ENCODE data around the gene COX6B2.

COX6B2 gene

DNA sequence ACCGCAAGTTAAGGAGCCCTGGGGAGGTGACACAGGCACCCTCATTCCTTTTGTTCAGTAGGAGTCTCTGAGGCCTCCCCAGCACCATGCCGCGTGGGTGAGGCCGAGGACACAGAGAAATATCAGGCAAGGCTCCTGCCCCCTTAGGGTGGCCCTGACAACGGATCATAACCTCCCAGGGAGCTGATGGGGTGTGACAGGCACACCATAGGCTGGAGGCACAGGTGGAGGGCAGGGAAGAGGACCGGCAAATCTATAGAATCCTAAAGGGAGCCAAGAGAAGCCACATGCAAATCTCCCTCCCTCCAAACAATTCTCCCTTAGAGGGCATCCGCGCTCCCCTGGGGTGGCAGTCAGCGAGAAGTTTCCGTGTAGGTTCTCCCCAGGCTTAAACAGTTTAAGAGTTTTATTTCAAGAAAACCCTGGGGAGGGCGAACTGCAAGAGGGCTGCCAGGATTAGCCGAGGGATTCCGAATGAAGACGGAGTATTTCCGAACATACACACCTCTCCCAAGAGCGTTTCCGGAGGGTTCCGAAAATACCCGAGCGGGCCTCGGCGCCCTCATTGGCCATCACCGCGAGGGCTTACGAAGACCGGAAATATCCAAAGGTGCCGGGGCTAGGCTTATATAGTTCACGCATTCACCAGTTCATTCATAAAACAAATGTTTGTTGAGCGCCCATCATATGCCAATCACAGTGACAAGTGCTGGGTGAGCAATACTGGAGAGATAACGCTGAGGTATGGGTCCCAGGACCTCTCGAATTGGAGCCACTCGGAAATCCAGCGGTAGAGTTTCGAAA is 30.6 kb upstream of the COX6B2 start:
- no peak overlapping the region for H2BK120ac ChIP-seq (ENCODE audit: low read depth, low read length)
- H3K36me3 ChIP-seq (replicated peaks in 1 of 2; ENCODE audit: control insufficient read depth in 2 of 2, insufficient read depth in 2 of 2, low read length in 2 of 2) = peaks cover 33 to 38% of the 10 kb centered on the region in 2 donors
- H2BK5ac ChIP-seq (ENCODE audit: low read length) = no peak overlapping the region
- H3K23ac ChIP-seq (ENCODE audit: low read depth, low read length, poor library complexity) = peak overlapping the region; percentile 100
- H3K14ac ChIP-seq (ENCODE audit: low read length) = no peak overlapping the region
- H3K9me3 ChIP-seq (replicated peaks in 1 of 2; ENCODE audit: control insufficient read depth in 2 of 2, insufficient read depth in 1 of 2, low read depth in 1 of 2, low read length in 2 of 2) = peaks cover 2% of the 10 kb centered on the region in 2 donors
- H3K18ac ChIP-seq (ENCODE audit: low read length) = peak overlapping the region; percentile 69
- H3K27ac ChIP-seq (replicated peaks; ENCODE audit: low read length) = peak overlapping the region; percentile 81
- no CpG with 5 or more reads among the region's 34 CpGs for WGBS, 2 donors (ENCODE audit: extremely low coverage in 2 of 2, insufficient read length in 2 of 2, insufficient replicate concordance in 1 of 2)
- H2BK12ac ChIP-seq (ENCODE audit: low read length) = no peak overlapping the region
- H3K4me3 ChIP-seq (ENCODE audit: low read length in 2 of 2) = peak overlapping the region; percentile 82 to 89
- no peak overlapping the region for H2AK5ac ChIP-seq (ENCODE audit: low read depth, low read length)
- no peak overlapping the region for H4K8ac ChIP-seq (ENCODE audit: low read depth, low read length)
- peak overlapping the region; percentile 92 for H2AFZ ChIP-seq (ENCODE audit: low read length)
- H3K4me1 ChIP-seq (ENCODE audit: control insufficient read depth in 2 of 2, insufficient read depth in 1 of 2, low read depth in 1 of 2, low read length in 2 of 2) = peaks cover 33 to 35% of the 10 kb centered on the region in 2 donors
- peak overlapping the region; percentile 94 for H3K4me2 ChIP-seq (ENCODE audit: insufficient read depth, low read length, poor library complexity, severe bottlenecking)
- DNase-seq (ENCODE audit: low spot score) = peak; percentile 97
- H3K4ac ChIP-seq (ENCODE audit: low read length) = no peak overlapping the region
- peaks cover 24% of the 10 kb centered on the region for H3K79me1 ChIP-seq (ENCODE audit: low read depth, low read length)
- no peak overlapping the region for H4K91ac ChIP-seq (ENCODE audit: low read depth, low read length, poor library complexity)
- H3K27me3 ChIP-seq (ENCODE audit: control insufficient read depth in 3 of 3, insufficient read depth in 3 of 3, low read depth in 1 of 3, low read length in 3 of 3) = peaks cover 0 to 3% (median 0%) of the 10 kb centered on the region in 3 experiments
- peak overlapping the region; percentile 88 for H3K9ac ChIP-seq (ENCODE audit: low read depth, low read length, poor library complexity)
- H2BK15ac ChIP-seq (ENCODE audit: low read length) = peak overlapping the region; percentile 1

DNA sequence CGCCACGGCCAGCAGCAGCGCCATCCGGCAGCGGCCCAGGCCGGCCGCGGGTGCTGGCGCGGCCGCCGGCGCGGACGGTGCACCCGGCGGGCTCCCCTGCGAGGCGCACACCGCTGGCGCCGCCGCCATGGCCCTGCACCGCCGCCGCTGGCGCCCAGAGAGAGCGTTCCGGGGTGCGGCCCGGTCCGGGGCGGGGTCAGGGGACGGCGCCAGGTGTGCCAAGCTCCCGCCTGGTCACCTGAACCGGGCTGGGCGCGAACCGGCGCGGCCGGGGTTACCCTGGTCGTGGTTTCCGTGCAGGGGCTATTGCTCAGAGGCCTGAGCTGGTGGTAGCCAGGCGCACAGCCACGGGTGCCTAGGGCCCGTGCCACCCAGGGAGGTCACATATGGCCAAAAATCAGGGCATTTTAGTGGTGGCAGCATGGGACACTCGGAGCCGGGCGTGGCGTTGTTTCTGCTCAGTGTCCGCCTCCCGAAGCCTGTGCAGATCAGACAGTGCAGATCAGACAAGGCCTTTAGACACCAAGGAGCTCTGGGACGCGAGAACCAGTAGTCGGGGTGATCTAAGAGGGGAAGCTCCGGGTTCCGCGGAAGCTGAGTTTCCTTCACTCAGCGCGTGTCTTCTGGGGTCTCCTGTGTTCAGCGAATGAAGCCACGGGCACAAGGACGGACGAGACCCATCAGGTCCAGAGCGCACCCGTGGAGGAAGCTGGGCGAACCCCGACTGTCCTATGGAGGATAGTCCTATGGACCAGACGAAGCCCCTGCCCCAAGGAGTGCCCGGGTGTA is 29.8 kb upstream of the COX6B2 start, which contains the start of gene TMEM238:
Gene TMEM238, minus strand, starts transcription at position 162 of the 789 bp plus-strand sequence. Its CDS starts 33 bp downstream, at position 129.
- Histone ChIP-seq H4K91ac (ENCODE audit: low read depth, low read length, poor library complexity) (no peak within 1 kb of the TSS), H3K79me1 (ENCODE audit: low read depth, low read length) (peaks cover 21% of the 10 kb centered on the region), H3K23ac (ENCODE audit: low read depth, low read length, poor library complexity) (peak within 1 kb of the TSS; percentile 75), H2AFZ (ENCODE audit: low read length) (peak within 1 kb of the TSS; percentile 92), H3K27me3 (ENCODE audit: control insufficient read depth in 3 of 3, insufficient read depth in 3 of 3, low read depth in 1 of 3, low read length in 3 of 3) (peaks cover 0 to 3% (median 0%) of the 10 kb centered on the region in 3 experiments), H3K27ac (replicated peaks; ENCODE audit: low read length) (peak within 1 kb of the TSS; percentile 36), H2BK12ac (ENCODE audit: low read length) (no peak within 1 kb of the TSS), H3K4ac (ENCODE audit: low read length) (peak within 1 kb of the TSS; percentile 72), H2BK120ac (ENCODE audit: low read depth, low read length) (no peak within 1 kb of the TSS), H3K4me2 (ENCODE audit: insufficient read depth, low read length, poor library complexity, severe bottlenecking) (peak within 1 kb of the TSS; percentile 94), H2BK5ac (ENCODE audit: low read length) (no peak within 1 kb of the TSS), H2BK15ac (ENCODE audit: low read length) (peak within 1 kb of the TSS; percentile 46), H3K4me3 (ENCODE audit: low read length in 2 of 2) (peak within 1 kb of the TSS; percentile 82 to 89), H2AK5ac (ENCODE audit: low read depth, low read length) (peak within 1 kb of the TSS; percentile 86), H3K9me3 (replicated peaks in 1 of 2; ENCODE audit: control insufficient read depth in 2 of 2, insufficient read depth in 1 of 2, low read depth in 1 of 2, low read length in 2 of 2) (peaks cover 2% of the 10 kb centered on the region in 2 donors), H3K9ac (ENCODE audit: low read depth, low read length, poor library complexity) (peak within 1 kb of the TSS; percentile 95), H3K36me3 (replicated peaks in 1 of 2; ENCODE audit: control insufficient read depth in 2 of 2, insufficient read depth in 2 of 2, low read length in 2 of 2) (peaks cover 25 to 30% of the 10 kb centered on the region in 2 donors), H3K14ac (ENCODE audit: low read length) (no peak within 1 kb of the TSS), H3K18ac (ENCODE audit: low read length) (peak within 1 kb of the TSS; percentile 97), H3K4me1 (ENCODE audit: control insufficient read depth in 2 of 2, insufficient read depth in 1 of 2, low read depth in 1 of 2, low read length in 2 of 2) (peaks cover 29 to 33% of the 10 kb centered on the region in 2 donors), H4K8ac (ENCODE audit: low read depth, low read length) (no peak within 1 kb of the TSS)
- DNase-seq (ENCODE audit: low spot score) = no peak
- WGBS, 2 donors (ENCODE audit: extremely low coverage in 2 of 2, insufficient read length in 2 of 2, insufficient replicate concordance in 1 of 2) = no CpG with 5 or more reads among the region's 72 CpGs

DNA sequence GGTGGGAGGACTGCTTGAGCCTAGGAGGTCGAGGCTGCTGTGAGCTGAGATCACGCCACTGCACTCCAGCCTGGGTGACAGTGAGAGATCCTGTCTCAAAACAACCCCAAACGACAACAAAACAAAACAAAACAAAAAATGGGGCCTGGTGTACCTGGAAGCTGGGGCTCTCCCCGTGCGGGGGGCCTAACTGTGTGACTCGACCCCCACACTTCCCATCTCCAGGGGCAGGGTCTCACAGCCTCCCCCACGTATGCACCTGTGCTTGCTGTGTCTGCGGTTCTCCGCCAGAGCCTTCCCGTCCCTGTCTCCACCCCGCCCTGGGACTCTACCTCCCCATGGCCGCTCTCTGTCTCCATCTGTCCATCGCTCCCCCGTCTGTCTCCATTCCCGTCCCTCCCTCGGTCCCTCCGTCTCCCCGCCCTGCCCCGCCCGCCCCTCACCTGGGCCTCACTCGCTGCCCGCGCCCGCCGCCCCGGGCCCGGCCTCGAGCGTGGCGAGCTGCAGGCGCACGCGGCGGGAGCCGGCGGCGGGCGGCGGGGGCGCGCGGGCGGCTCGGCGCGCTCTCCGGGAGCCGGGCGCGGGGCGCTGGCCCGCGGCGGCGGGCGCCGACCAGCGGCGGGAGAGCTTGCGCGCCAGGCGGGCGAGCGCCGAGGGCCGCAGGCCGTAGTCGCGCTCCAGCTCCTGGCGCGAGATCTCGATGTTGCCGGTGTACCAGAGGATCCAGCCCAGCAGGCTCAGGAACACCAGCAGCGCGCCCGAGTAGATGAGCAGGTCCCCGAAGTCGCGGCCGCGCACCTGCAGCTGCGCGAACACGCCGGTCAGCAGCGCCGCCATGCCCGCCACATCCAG is 29.0 kb upstream of the COX6B2 start:
- Histone ChIP-seq H3K27ac (replicated peaks; ENCODE audit: low read length) (peak overlapping the region; percentile 36), H3K18ac (ENCODE audit: low read length) (peak overlapping the region; percentile 97), H3K4me1 (ENCODE audit: control insufficient read depth in 2 of 2, insufficient read depth in 1 of 2, low read depth in 1 of 2, low read length in 2 of 2) (peaks cover 29 to 30% of the 10 kb centered on the region in 2 donors), H2BK5ac (ENCODE audit: low read length) (no peak overlapping the region), H2BK12ac (ENCODE audit: low read length) (no peak overlapping the region), H3K9ac (ENCODE audit: low read depth, low read length, poor library complexity) (peak overlapping the region; percentile 95), H4K91ac (ENCODE audit: low read depth, low read length, poor library complexity) (no peak overlapping the region), H4K8ac (ENCODE audit: low read depth, low read length) (no peak overlapping the region), H3K27me3 (ENCODE audit: control insufficient read depth in 3 of 3, insufficient read depth in 3 of 3, low read depth in 1 of 3, low read length in 3 of 3) (peaks cover 0 to 5% (median 0%) of the 10 kb centered on the region in 3 experiments), H3K36me3 (replicated peaks in 1 of 2; ENCODE audit: control insufficient read depth in 2 of 2, insufficient read depth in 2 of 2, low read length in 2 of 2) (peaks cover 17 to 21% of the 10 kb centered on the region in 2 donors), H3K4me3 (ENCODE audit: low read length in 2 of 2) (peak overlapping the region; percentile 29 to 82), H2BK120ac (ENCODE audit: low read depth, low read length) (no peak overlapping the region), H3K14ac (ENCODE audit: low read length) (no peak overlapping the region), H3K4ac (ENCODE audit: low read length) (peak overlapping the region; percentile 72), H2AK5ac (ENCODE audit: low read depth, low read length) (peak overlapping the region; percentile 86), H2BK15ac (ENCODE audit: low read length) (peak overlapping the region; percentile 46), H3K23ac (ENCODE audit: low read depth, low read length, poor library complexity) (peak overlapping the region; percentile 75), H2AFZ (ENCODE audit: low read length) (peak overlapping the region; percentile 50), H3K79me1 (ENCODE audit: low read depth, low read length) (peaks cover 19% of the 10 kb centered on the region), H3K9me3 (replicated peaks in 1 of 2; ENCODE audit: control insufficient read depth in 2 of 2, insufficient read depth in 1 of 2, low read depth in 1 of 2, low read length in 2 of 2) (peaks cover 2% of the 10 kb centered on the region in 2 donors), H3K4me2 (ENCODE audit: insufficient read depth, low read length, poor library complexity, severe bottlenecking) (peak overlapping the region; percentile 94)
- peak; percentile 64 for DNase-seq (ENCODE audit: low spot score)
- WGBS, 2 donors (ENCODE audit: extremely low coverage in 2 of 2, insufficient read length in 2 of 2, insufficient replicate concordance in 1 of 2) = no CpG with 5 or more reads among the region's 88 CpGs
